K562 (cell line): Measurements from ENCODE around the gene RNU6-1. TPM values are rescaled to one million over a fixed set of nuclear protein-coding genes. Genes with fewer than 3 reads are reported as not detected.

Experiments used
- CBFB ChIP-seq: sonication (generic); formaldehyde crosslinking; IDR thresholded peaks from 2 replicates; pipeline ENCODE4 v1.4.0; 2020; ENCODE audit warnings: mild to moderate bottlenecking, missing genetic modification reagents
- CREB3 ChIP-seq: fragments of 450-650 bp; conservative IDR thresholded peaks from 2 replicates; pipeline ENCODE4 v1.6.1; 2016; ENCODE audit warnings: missing genetic modification characterization, low read depth, mild to moderate bottlenecking, missing compliant biosample characterization, moderate library complexity
- CSDE1 ChIP-seq, 2 experiments: fragments of 450-650 bp; IDR thresholded peaks; 2 replicates each; pipeline ENCODE4 v1.6.1; 2016; ENCODE audit warnings: mild to moderate bottlenecking in 1 of 2
- ESRRB ChIP-seq: fragments of 250-450 bp; sonication (Bioruptor Pico); IDR thresholded peaks from 2 replicates; pipeline ENCODE4 v1.5.0; 2020; ENCODE audit warnings: mild to moderate bottlenecking, moderate library complexity, borderline replicate concordance
- FOXA3 ChIP-seq, 2 experiments: fragments of 450-650 bp in 1 of 2; sonication (generic) in 1 of 2; formaldehyde crosslinking; IDR thresholded peaks in 1 of 2; conservative IDR thresholded peaks in 1 of 2; 2 replicates each; pipeline versions ENCODE4 v1.4.0 to v1.8.0; 2020 to 2022; ENCODE audit warnings: mild to moderate bottlenecking in 2 of 2, missing genetic modification reagents in 1 of 2
- HDGF ChIP-seq: fragments of 450-650 bp; IDR thresholded peaks from 2 replicates; pipeline ENCODE4 v1.6.1; 2016
- MAX ChIP-seq: sonication (generic); formaldehyde crosslinking; IDR thresholded peaks from 2 replicates; pipeline ENCODE4 v1.9.0; 2022; ENCODE audit warnings: mild to moderate bottlenecking, missing genetic modification reagents
- NCOA1 ChIP-seq: fragments of 450-650 bp; IDR thresholded peaks from 2 replicates; pipeline ENCODE4 v1.6.1; 2016; ENCODE audit warnings: low read depth
- POLR2A ChIP-seq: fragments of 450-650 bp; conservative IDR thresholded peaks from 2 replicates; pipeline ENCODE4 v1.6.1; 2016
- RBBP5 ChIP-seq: fragments of 200-600 bp; sonication (generic); IDR thresholded peaks from 2 replicates; pipeline ENCODE4 v1.6.1; 2012; ENCODE audit warnings: borderline replicate concordance, mild to moderate bottlenecking, low read length, control low read depth, inconsistent platforms; ENCODE audit not compliant: insufficient read depth, poor library complexity, severe bottlenecking
- RBM22 ChIP-seq: fragments of 200-400 bp; formaldehyde crosslinking; IDR thresholded peaks from 2 replicates; pipeline ENCODE4 v1.6.1; 2018; ENCODE audit warnings: low read length, low read depth; ENCODE audit not compliant: poor library complexity, severe bottlenecking
- RUNX1 ChIP-seq: sonication (generic); IDR thresholded peaks from 2 replicates; pipeline ENCODE4 v1.6.1; 2016; ENCODE audit warnings: antibody characterized with exemption, low read depth
- SFPQ ChIP-seq: fragments of 200-400 bp; formaldehyde crosslinking; IDR thresholded peaks from 2 replicates; pipeline ENCODE4 v1.6.1; 2017; ENCODE audit warnings: mild to moderate bottlenecking, low read depth, low read length, moderate library complexity
- SPI1 ChIP-seq: IDR thresholded peaks from 2 replicates; pipeline ENCODE4 v1.6.1; 2011; ENCODE audit warnings: low read depth, low read length, control low read depth, borderline replicate concordance
- STAT6 ChIP-seq: sonication (generic); formaldehyde crosslinking; IDR thresholded peaks from 2 replicates; pipeline ENCODE4 v1.8.1; 2023; ENCODE audit warnings: mild to moderate bottlenecking, missing genetic modification reagents
- TCF7L2 ChIP-seq: fragments of 150-350 bp; IDR thresholded peaks from 2 replicates; pipeline ENCODE4 v1.6.1; 2016; ENCODE audit warnings: low read depth, mild to moderate bottlenecking, low read length, moderate library complexity
- TRIM28 ChIP-seq: fragments of 450-650 bp; IDR thresholded peaks from 2 replicates; pipeline ENCODE4 v1.6.1; 2017
- ZFP91 ChIP-seq: sonication (generic); formaldehyde crosslinking; IDR thresholded peaks from 2 replicates; pipeline ENCODE4 v1.8.0; 2022; ENCODE audit warnings: mild to moderate bottlenecking, missing genetic modification reagents
- ZNF134 ChIP-seq: fragments of 250-450 bp; sonication (Bioruptor Pico); conservative IDR thresholded peaks from 2 replicates; pipeline ENCODE4 v1.4.0; 2020
- ZNF217 ChIP-seq: sonication (generic); formaldehyde crosslinking; IDR thresholded peaks from 2 replicates; pipeline ENCODE4 v1.8.0; 2022; ENCODE audit warnings: mild to moderate bottlenecking, missing genetic modification reagents
- ZNF57 ChIP-seq: fragments of 450-650 bp; formaldehyde crosslinking; IDR thresholded peaks from 2 replicates; pipeline ENCODE4 v1.4.0; 2020; ENCODE audit warnings: mild to moderate bottlenecking, moderate library complexity
- ZSCAN29 ChIP-seq: fragments of 450-650 bp; IDR thresholded peaks from 2 replicates; pipeline ENCODE4 v1.6.1; 2017
- polyA plus RNA-seq, 8 experiments: library from polyadenylated mRNA; depleted of rRNA in 4 of 8; stranded (reverse) in 5 of 8; unstranded in 3 of 8; fragments of >200 nt; fragmentation: Nextera tagmentation in 2 of 8; fragmentation: Illumina TruSeq in 1 of 8; extraction: Ambion mirVana in 2 of 8; extraction: Trizol in 1 of 8; gene quantifications; 2 replicates each; pipeline versions ENCODE4 v1.2.1 to v1.2.3, GENCODE V29; 2011 to 2014; ENCODE audit warnings: inconsistent platforms in 1 of 8, missing spikeins in 1 of 8
- total RNA-seq, 7 experiments: library from RNA; depleted of rRNA in 6 of 7; stranded (reverse); fragments of >200 nt in 6 of 7; fragmentation: Illumina TruSeq in 2 of 7; extraction: Trizol in 2 of 7; gene quantifications; 2 replicates each; pipeline versions ENCODE4 v1.2.1 to v1.2.3, GENCODE V29; 2011 to 2021; ENCODE audit warnings: low replicate concordance in 1 of 7

RNU6-1 gene
- total and polyA plus RNA-seq, 9 of the 15 experiments (the other 6 are each of a cell fraction or from before 2014, with no cell fraction given): not detected

- TF ChIP-seq SFPQ: no peak
- no peak for TF ChIP-seq FOXA3 (CRISPR knock-in tag; conservative IDR thresholded peaks at IDR 0.05 in 1 of 2, IDR thresholded peaks at IDR 0.05 in 1 of 2)
- TF ChIP-seq RBM22: peak; percentile 44
- TF ChIP-seq ZSCAN29: no peak; the same call in 1 of the 2 replicates
- no peak for TF ChIP-seq ESRRB (CRISPR knock-in tag)
- no peak for TF ChIP-seq STAT6 (CRISPR knock-in tag)
- TF ChIP-seq ZNF134 (CRISPR knock-in tag): no peak
- peak in 1 of 2 experiments; percentile 56; a peak in 1 of 4 replicates for TF ChIP-seq CSDE1 (IDR thresholded peaks at IDR 0.05)
- no peak for TF ChIP-seq CBFB (CRISPR knock-in tag)
- 0 out of 2 replicates have a peak, but pooled peaks have one; percentile 17 for TF ChIP-seq TRIM28
- TF ChIP-seq MAX: peak; percentile 84
- no peak for TF ChIP-seq CREB3 (tag)
- peak; percentile 95 for TF ChIP-seq POLR2A
- TF ChIP-seq ZNF217 (CRISPR knock-in tag): no peak
- no peak for TF ChIP-seq SPI1
- TF ChIP-seq ZFP91 (CRISPR knock-in tag): no peak
- no peak for TF ChIP-seq HDGF
- no peak for TF ChIP-seq TCF7L2
- TF ChIP-seq ZNF57 (CRISPR knock-in tag): no peak
- TF ChIP-seq NCOA1: no peak
- TF ChIP-seq RUNX1: no peak
- TF ChIP-seq RBBP5: peak; percentile 98
Observed at GRCh38 chr15:67839929-67840748, at the start of gene RNU6-1 (continued).
